K562 (cell line): ENCODE measurements around the gene MYLK4. TPM values are rescaled to one million over a fixed set of nuclear protein-coding genes. Genes with fewer than 3 reads are reported as not detected.

ENCODE experiments used
- BHLHE40 ChIP-seq: IDR thresholded peaks from 2 replicates; pipeline ENCODE4 v1.6.1; 2011; ENCODE audit warnings: low read length, improper control_type of control experiment
- CBX1 ChIP-seq: sonication (generic); IDR thresholded peaks from 2 replicates; pipeline ENCODE4 v1.6.1; 2016; ENCODE audit warnings: antibody characterized with exemption, low read depth, mild to moderate bottlenecking
- CXXC5 ChIP-seq: fragments of 250-450 bp; sonication (Bioruptor Pico); IDR thresholded peaks from 2 replicates; pipeline ENCODE4 v1.8.0; 2022; ENCODE audit warnings: inconsistent platforms, mild to moderate bottlenecking, moderate library complexity
- DNMT1 ChIP-seq: fragments of 450-650 bp; IDR thresholded peaks from 2 replicates; pipeline ENCODE4 v1.6.1; 2016; ENCODE audit warnings: antibody characterized with exemption, mild to moderate bottlenecking
- GABPA ChIP-seq: fragments of 200-800 bp; sonication (Bioruptor generic); conservative IDR thresholded peaks from 2 replicates; pipeline ENCODE4 v1.6.1; 2016; ENCODE audit warnings: low read depth, missing genetic modification characterization, missing compliant biosample characterization
- ID3 ChIP-seq, 2 experiments: fragments of 250-450 bp in 1 of 2; fragments of 450-650 bp in 1 of 2; sonication (Bioruptor Pico) in 1 of 2; IDR thresholded peaks; 2 replicates each; pipeline versions ENCODE4 v1.6.1 to v1.8.0; 2016 to 2021; ENCODE audit warnings: mild to moderate bottlenecking in 2 of 2, moderate library complexity in 2 of 2, missing compliant biosample characterization in 1 of 2, missing genetic modification characterization in 1 of 2
- LCOR ChIP-seq: sonication (generic); formaldehyde crosslinking; IDR thresholded peaks from 2 replicates; pipeline ENCODE4 v1.8.0; 2022; ENCODE audit warnings: mild to moderate bottlenecking, missing genetic modification reagents
- MCM3 ChIP-seq: fragments of 450-650 bp; IDR thresholded peaks from 2 replicates; pipeline ENCODE4 v1.6.1; 2016
- NEUROD1 ChIP-seq: fragments of 150-350 bp; IDR thresholded peaks from 2 replicates; pipeline ENCODE4 v1.6.1; 2014; ENCODE audit warnings: borderline replicate concordance, low read length, low read depth; ENCODE audit not compliant: partially characterized antibody
- NRF1 ChIP-seq, 2 experiments: fragments of 450-650 bp; IDR thresholded peaks in 1 of 2; conservative IDR thresholded peaks in 1 of 2; 2 replicates each; pipeline ENCODE4 v1.6.1; 2014; ENCODE audit warnings: mild to moderate bottlenecking in 2 of 2
- RAD21 ChIP-seq, 2 experiments: fragments of 250-450 bp in 1 of 2; fragments of 450-650 bp in 1 of 2; sonication (Bioruptor Pico) in 1 of 2; formaldehyde crosslinking in 1 of 2; IDR thresholded peaks in 1 of 2; conservative IDR thresholded peaks in 1 of 2; 2 replicates each; pipeline versions ENCODE4 v1.4.0 to v1.8.0; 2020 to 2022; ENCODE audit warnings: mild to moderate bottlenecking in 2 of 2, moderate library complexity in 1 of 2
- ZNF398 ChIP-seq: fragments of 250-450 bp; sonication (Bioruptor Pico); IDR thresholded peaks from 2 replicates; pipeline ENCODE4 v1.8.0; 2021; ENCODE audit warnings: moderate library complexity, mild to moderate bottlenecking, inconsistent platforms
- ZNF740 ChIP-seq, 3 experiments: fragments of 200-800 bp in 1 of 3; sonication (Bioruptor generic) in 1 of 3; sonication (generic) in 1 of 3; formaldehyde crosslinking in 1 of 3; IDR thresholded peaks; 2 replicates each; pipeline versions ENCODE4 v1.6.1 to v1.8.0; 2016 to 2022; ENCODE audit warnings: mild to moderate bottlenecking in 2 of 3, missing compliant biosample characterization in 2 of 3, missing genetic modification characterization in 2 of 3, missing genetic modification reagents in 1 of 3
- polyA plus RNA-seq, 8 experiments: library from polyadenylated mRNA; depleted of rRNA in 4 of 8; stranded (reverse) in 5 of 8; unstranded in 3 of 8; fragments of >200 nt; fragmentation: Nextera tagmentation in 2 of 8; fragmentation: Illumina TruSeq in 1 of 8; extraction: Ambion mirVana in 2 of 8; extraction: Trizol in 1 of 8; gene quantifications; 2 replicates each; pipeline versions ENCODE4 v1.2.1 to v1.2.3, GENCODE V29; 2011 to 2014; ENCODE audit warnings: inconsistent platforms in 1 of 8, missing spikeins in 1 of 8
- total RNA-seq, 7 experiments: library from RNA; depleted of rRNA in 6 of 7; stranded (reverse); fragments of >200 nt in 6 of 7; fragmentation: Illumina TruSeq in 2 of 7; extraction: Trizol in 2 of 7; gene quantifications; 2 replicates each; pipeline versions ENCODE4 v1.2.1 to v1.2.3, GENCODE V29; 2011 to 2021; ENCODE audit warnings: low replicate concordance in 1 of 7
- TF ChIP-seq, protein P1 (sequence below): fragments of 250-450 bp; sonication (Bioruptor Pico); IDR thresholded peaks from 2 replicates; pipeline ENCODE4 v1.4.0; 2020; ENCODE audit warnings: mild to moderate bottlenecking, moderate library complexity
- TF ChIP-seq, protein P2 (sequence below): sonication (generic); formaldehyde crosslinking; IDR thresholded peaks from 2 replicates; pipeline ENCODE4 v1.8.0; 2022; ENCODE audit warnings: missing genetic modification reagents, mild to moderate bottlenecking, borderline replicate concordance

Gene MYLK4
- total and polyA plus RNA-seq, 9 of the 15 experiments (the other 6 are each of a cell fraction or from before 2014, with no cell fraction given) = 0.01 to 0.15 (median 0.06) TPM

DNA sequence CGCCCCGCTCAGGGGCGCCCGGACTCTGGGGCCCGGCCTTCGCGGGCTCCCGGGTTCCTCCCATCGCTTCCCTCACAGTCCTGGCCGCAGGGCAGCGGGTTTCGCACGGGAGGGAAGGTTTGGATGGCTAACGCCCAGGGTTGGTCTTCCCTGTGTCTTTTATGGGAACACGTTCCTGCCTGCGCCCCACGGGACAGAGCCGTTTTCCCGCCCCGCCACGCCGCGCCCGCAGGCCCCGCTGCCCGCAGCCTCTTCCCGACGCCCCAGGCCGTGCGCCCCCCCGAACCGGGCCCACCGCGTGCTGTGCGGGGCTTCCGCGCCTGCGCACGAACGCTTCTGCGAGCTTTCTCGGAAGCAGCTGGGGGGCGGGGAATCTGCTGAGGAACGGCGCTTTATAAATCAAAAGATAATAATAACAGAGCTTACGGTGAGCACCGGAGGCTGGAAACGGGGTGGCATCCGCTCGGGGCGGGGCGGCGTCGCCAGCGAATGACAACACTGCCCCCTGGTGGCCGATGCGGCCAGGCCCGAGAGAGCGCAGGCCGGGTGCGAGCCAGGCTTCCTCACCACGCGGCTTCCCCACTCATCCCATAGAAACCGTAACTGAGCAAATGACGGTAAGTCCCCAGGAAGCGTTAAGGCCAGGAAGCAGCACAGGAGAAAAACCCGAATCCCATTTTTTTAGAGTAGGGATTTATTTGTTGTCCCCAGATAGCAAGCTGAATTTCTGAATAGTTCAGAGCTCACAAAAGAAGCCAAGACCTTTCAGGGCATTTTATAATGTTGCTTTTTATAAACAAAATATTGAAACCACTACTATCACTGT is 116.4 kb downstream of the MYLK4 start (continued):
- TF ChIP-seq, protein P1, sequence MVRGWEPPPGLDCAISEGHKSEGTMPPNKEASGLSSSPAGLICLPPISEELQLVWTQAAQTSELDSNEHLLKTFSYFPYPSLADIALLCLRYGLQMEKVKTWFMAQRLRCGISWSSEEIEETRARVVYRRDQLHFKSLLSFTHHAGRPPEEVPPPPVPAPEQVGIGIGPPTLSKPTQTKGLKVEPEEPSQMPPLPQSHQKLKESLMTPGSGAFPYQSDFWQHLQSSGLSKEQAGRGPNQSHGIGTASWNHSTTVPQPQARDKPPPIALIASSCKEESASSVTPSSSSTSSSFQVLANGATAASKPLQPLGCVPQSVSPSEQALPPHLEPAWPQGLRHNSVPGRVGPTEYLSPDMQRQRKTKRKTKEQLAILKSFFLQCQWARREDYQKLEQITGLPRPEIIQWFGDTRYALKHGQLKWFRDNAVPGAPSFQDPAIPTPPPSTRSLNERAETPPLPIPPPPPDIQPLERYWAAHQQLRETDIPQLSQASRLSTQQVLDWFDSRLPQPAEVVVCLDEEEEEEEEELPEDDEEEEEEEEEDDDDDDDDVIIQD (CRISPR knock-in tag) = no peak
- TF ChIP-seq MCM3 = no peak
- peak; percentile 97 for TF ChIP-seq RAD21 (CRISPR knock-in tag; conservative IDR thresholded peaks at IDR 0.05 in 1 of 2, IDR thresholded peaks at IDR 0.05 in 1 of 2)
- TF ChIP-seq BHLHE40 = 0 out of 2 replicates have a peak, but pooled peaks have one; percentile 14
- TF ChIP-seq NEUROD1 = peak; percentile 41
- TF ChIP-seq CBX1 = no peak; the same call in 1 of the 2 replicates
- TF ChIP-seq ZNF398 (CRISPR knock-in tag) = no peak
- TF ChIP-seq GABPA (tag) = no peak
- no peak for TF ChIP-seq ZNF740 (CRISPR knock-in tag; IDR thresholded peaks at IDR 0.05)
- TF ChIP-seq ZNF740 (tag; IDR thresholded peaks at IDR 0.05) = 0 out of 4 replicates have a peak, but pooled peaks of 1 of the 2 experiments have one; percentile 38
- peak; percentile 74 to 78 for TF ChIP-seq NRF1 (conservative IDR thresholded peaks at IDR 0.05 in 1 of 2, IDR thresholded peaks at IDR 0.05 in 1 of 2)
- no peak for TF ChIP-seq ID3 (CRISPR knock-in tag; IDR thresholded peaks at IDR 0.05)
- 0 out of 2 replicates have a peak, but pooled peaks have one; percentile 31 for TF ChIP-seq ID3 (tag; IDR thresholded peaks at IDR 0.05)
- TF ChIP-seq, protein P2, sequence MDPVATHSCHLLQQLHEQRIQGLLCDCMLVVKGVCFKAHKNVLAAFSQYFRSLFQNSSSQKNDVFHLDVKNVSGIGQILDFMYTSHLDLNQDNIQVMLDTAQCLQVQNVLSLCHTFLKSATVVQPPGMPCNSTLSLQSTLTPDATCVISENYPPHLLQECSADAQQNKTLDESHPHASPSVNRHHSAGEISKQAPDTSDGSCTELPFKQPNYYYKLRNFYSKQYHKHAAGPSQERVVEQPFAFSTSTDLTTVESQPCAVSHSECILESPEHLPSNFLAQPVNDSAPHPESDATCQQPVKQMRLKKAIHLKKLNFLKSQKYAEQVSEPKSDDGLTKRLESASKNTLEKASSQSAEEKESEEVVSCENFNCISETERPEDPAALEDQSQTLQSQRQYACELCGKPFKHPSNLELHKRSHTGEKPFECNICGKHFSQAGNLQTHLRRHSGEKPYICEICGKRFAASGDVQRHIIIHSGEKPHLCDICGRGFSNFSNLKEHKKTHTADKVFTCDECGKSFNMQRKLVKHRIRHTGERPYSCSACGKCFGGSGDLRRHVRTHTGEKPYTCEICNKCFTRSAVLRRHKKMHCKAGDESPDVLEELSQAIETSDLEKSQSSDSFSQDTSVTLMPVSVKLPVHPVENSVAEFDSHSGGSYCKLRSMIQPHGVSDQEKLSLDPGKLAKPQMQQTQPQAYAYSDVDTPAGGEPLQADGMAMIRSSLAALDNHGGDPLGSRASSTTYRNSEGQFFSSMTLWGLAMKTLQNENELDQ (CRISPR knock-in tag) = no peak
- peak; percentile 48; the same call in 1 of the 2 replicates for TF ChIP-seq CXXC5
- TF ChIP-seq LCOR (CRISPR knock-in tag) = 0 out of 2 replicates have a peak, but pooled peaks have one; percentile 37
- no peak for TF ChIP-seq DNMT1
